ENCODE results near the gene CCL23.
"Not testable (repeated sequence)": the region's sequence is repeated elsewhere in the genome, so short reads cannot be mapped to it uniquely, and the experiment has no call there.

CCL23 gene

DNA sequence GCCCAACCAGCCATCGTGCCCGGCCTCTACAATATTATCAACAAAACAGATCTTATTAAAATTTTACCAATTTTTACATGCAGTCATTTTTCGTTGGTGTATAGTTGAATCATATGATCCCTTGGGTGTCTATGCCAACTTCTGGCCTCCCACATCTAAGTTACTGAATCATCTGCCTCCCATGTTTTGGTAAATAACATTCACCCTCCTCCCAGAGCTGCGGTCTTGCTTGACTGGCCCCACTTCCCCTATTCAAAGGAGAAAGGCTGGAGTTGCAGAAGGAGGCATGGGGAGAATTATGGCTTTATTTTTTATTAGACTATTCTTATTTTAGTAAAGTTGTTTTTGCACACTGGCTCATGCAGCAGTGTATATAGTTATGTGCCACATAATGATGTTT is 18.5 kb upstream of the CCL23 start:
- no peaks in the 10 kb centered on the region for H3K4me1 ChIP-seq (ENCODE audit: control insufficient read depth, insufficient read depth, low read length)
- H3K9me3 ChIP-seq (ENCODE audit: control insufficient read depth, insufficient read depth, low read length), result no peaks in the 10 kb centered on the region
- H3K27ac ChIP-seq (ENCODE audit: low read length), result no peak overlapping the region
- DNase-seq (ENCODE audit: low read depth, low spot score), result no peak
- no peaks in the 10 kb centered on the region for H3K36me3 ChIP-seq (ENCODE audit: control insufficient read depth, insufficient read depth, low read length)
- no CpG with 5 or more reads among the region's 4 CpGs for WGBS (ENCODE audit: insufficient coverage, insufficient read length)
- H3K27me3 ChIP-seq (ENCODE audit: control insufficient read depth, insufficient read depth, low read length), result no peaks in the 10 kb centered on the region
- H3K4me3 ChIP-seq (ENCODE audit: low read length), result no peak overlapping the region

DNA sequence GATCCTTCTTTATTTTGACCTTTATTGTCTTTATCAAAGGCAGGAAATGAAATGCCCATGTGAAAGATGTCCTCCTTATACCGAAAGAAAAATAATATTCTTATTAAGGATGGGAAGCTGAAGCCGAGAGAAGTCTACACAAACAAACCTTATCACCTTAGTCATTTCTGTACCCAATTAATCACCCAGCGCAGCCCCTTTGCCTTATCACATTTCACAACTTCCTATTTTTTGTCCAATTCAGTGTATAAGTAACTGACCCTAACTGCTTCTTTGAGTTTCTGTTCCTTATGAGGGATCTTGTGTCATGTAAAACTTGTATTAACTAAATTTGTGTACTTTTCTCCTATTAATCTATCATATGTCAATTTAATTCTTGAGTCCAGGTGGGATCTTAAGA is 16.4 kb upstream of the CCL23 start:
- DNase-seq (ENCODE audit: low read depth, low spot score), result no peak
- no CpG with 5 or more reads among the region's 3 CpGs for WGBS (ENCODE audit: insufficient coverage, insufficient read length)

DNA sequence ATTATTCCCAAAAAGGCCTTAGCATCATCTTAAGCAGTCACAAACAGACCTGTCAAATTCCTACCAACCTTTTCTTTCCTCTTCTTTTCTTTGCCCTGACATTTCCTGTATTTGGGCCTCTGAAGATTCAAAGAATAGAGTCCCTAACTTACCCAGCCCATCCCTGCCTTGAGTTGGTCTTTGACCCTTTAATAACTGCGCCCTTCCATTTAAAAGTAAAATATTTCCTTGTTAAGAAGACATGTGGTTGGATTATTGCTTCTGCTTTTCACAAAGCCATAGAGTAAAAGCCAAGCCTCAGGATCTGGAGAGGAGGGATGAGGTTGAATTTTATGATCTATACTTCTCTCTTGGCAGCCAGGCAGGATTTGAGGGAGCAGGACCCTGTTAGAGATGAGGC is 13.2 kb upstream of the CCL23 start:
- Histone ChIP-seq H3K36me3 (ENCODE audit: control insufficient read depth, insufficient read depth, low read length) (no peaks in the 10 kb centered on the region), H3K4me3 (ENCODE audit: low read length) (no peak overlapping the region), H3K27me3 (ENCODE audit: control insufficient read depth, insufficient read depth, low read length) (no peaks in the 10 kb centered on the region), H3K4me1 (ENCODE audit: control insufficient read depth, insufficient read depth, low read length) (no peaks in the 10 kb centered on the region), H3K27ac (ENCODE audit: low read length) (no peak overlapping the region), H3K9me3 (ENCODE audit: control insufficient read depth, insufficient read depth, low read length) (no peaks in the 10 kb centered on the region)
- no CpG with 5 or more reads among the region's 1 CpG for WGBS (ENCODE audit: insufficient coverage, insufficient read length)
- no peak for DNase-seq (ENCODE audit: low read depth, low spot score)

More for the DNA sequence above, 16.4 kb upstream of the CCL23 start:
- Histone ChIP-seq H3K4me1 (ENCODE audit: control insufficient read depth, insufficient read depth, low read length) (no peaks in the 10 kb centered on the region), H3K27ac (ENCODE audit: low read length) (no peak overlapping the region), H3K36me3 (ENCODE audit: control insufficient read depth, insufficient read depth, low read length) (no peaks in the 10 kb centered on the region), H3K9me3 (ENCODE audit: control insufficient read depth, insufficient read depth, low read length) (no peaks in the 10 kb centered on the region), H3K4me3 (ENCODE audit: low read length) (no peak overlapping the region), H3K27me3 (ENCODE audit: control insufficient read depth, insufficient read depth, low read length) (no peaks in the 10 kb centered on the region)

DNA sequence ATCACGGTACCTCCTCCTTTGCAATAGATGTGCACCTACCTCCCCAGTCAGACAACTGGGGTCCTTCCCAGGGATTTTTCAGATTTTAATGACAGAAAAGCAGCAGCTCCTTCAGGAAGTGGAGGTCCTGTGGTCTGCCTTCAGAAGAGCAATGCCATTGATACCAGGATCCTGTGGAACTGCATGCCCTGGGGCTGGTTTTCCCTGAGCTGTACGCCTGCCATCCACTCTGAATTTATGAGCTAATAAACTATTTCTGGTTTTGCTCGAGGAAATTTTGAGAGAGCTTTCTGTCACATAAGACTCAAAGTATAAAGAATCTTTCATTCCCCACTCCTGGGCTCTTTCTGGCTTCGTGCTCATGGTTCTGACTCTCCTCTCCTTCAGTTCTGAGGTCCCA is 10.0 kb upstream of the CCL23 start:
- no peak for DNase-seq (ENCODE audit: low read depth, low spot score)
- no CpG with 5 or more reads among the region's 4 CpGs for WGBS (ENCODE audit: insufficient coverage, insufficient read length)
- Histone ChIP-seq H3K27me3 (ENCODE audit: control insufficient read depth, insufficient read depth, low read length) (no peaks in the 10 kb centered on the region), H3K9me3 (ENCODE audit: control insufficient read depth, insufficient read depth, low read length) (no peaks in the 10 kb centered on the region), H3K27ac (ENCODE audit: low read length) (no peak overlapping the region), H3K4me1 (ENCODE audit: control insufficient read depth, insufficient read depth, low read length) (no peaks in the 10 kb centered on the region), H3K4me3 (ENCODE audit: low read length) (no peak overlapping the region), H3K36me3 (ENCODE audit: control insufficient read depth, insufficient read depth, low read length) (no peaks in the 10 kb centered on the region)

DNA sequence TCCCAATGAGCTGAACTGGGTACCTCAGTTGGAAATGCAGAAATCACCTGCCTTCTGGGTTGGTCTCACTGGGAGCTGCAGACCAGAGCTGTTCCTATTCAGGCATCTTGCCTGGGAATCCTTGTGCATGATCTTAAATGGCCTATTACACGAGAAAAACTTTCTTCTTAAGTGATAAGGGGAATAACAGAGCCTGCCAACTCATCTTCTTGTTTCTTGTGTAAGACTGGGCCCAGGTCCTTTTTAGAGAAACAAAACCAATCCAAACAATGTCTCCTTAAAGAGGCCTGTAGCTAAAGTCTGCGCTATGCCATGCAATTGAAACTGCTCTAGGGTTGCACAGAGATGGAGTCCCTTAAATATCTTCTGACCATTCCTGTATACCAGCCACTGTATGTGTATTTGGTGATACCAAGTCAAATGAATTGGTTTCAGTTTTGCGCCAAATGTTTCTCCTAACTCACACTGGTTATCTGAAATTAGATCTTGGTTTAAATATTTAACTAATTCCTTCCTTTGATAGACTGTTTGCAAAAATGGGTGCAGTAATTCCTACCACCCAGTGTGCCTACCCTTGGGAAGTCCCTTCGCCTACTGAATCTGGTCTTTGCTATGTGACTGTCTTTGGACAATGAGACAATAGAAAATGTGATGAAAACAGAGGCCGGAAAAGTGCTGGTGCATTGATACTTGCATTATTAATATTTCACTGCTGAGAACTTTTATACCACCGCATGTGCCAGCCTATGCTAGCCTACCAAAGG is 6.5 kb upstream of the CCL23 start:
- Histone ChIP-seq H3K36me3 (ENCODE audit: control insufficient read depth, insufficient read depth, low read length) (no peaks in the 10 kb centered on the region), H3K27me3 (ENCODE audit: control insufficient read depth, insufficient read depth, low read length) (no peaks in the 10 kb centered on the region), H3K27ac (ENCODE audit: low read length) (no peak overlapping the region), H3K9me3 (ENCODE audit: control insufficient read depth, insufficient read depth, low read length) (no peaks in the 10 kb centered on the region), H3K4me3 (ENCODE audit: low read length) (no peak overlapping the region), H3K4me1 (ENCODE audit: control insufficient read depth, insufficient read depth, low read length) (no peaks in the 10 kb centered on the region)
- no CpG with 5 or more reads among the region's 6 CpGs for WGBS (ENCODE audit: insufficient coverage, insufficient read length)
- no peak for DNase-seq (ENCODE audit: low read depth, low spot score)

DNA sequence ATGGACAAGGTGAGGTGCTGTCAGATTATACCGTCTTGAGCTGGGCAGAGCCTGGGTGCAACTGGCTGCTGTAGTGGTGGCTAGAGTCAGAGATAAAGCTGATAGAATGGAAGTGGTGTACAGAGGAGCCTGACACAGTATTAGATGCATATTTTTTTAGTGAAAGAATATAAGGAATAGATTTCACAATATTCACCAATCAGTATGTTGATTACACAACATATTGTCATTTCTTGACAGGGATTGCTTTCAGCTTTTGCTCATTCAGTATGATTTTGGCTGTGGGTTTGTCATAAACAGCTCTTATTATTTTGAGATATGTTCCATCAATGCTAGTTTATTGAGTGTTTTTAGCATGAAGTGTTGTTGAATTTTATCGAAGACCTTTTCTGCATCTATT is 1.7 kb upstream of the CCL23 start:
- H3K27ac ChIP-seq (ENCODE audit: low read length), result no peak overlapping the region
- no CpG with 5 or more reads among the region's 2 CpGs for WGBS (ENCODE audit: insufficient coverage, insufficient read length)

DNA sequence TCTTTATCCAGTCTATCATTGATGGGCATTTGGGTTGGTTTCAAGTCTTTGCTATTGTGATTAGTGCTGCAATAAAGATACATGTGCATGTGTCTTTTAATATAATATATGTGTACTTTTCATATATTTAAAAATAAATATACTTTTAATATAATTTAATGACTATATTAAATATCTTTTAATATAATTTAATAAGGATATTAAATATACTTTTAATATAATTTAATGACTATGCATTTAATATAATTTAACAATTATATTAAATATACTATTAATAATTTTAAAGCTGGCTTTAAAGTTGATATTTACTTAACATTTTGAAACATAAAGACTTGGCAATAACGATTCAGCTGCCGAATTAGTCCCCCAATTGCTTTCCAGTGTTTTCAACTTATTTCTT is 1.2 kb downstream of the CCL23 start:
- Histone ChIP-seq H3K4me1 (ENCODE audit: control insufficient read depth, insufficient read depth, low read length) (no peaks in the 10 kb centered on the region), H3K4me3 (ENCODE audit: low read length) (no peak overlapping the region), H3K27me3 (ENCODE audit: control insufficient read depth, insufficient read depth, low read length) (no peaks in the 10 kb centered on the region), H3K27ac (ENCODE audit: low read length) (no peak overlapping the region), H3K36me3 (ENCODE audit: control insufficient read depth, insufficient read depth, low read length) (no peaks in the 10 kb centered on the region), H3K9me3 (ENCODE audit: control insufficient read depth, insufficient read depth, low read length) (no peaks in the 10 kb centered on the region)
- no CpG with 5 or more reads among the region's 2 CpGs for WGBS (ENCODE audit: insufficient coverage, insufficient read length)
- no peak for DNase-seq (ENCODE audit: low read depth, low spot score)

More for the DNA sequence above, 1.7 kb upstream of the CCL23 start:
- H3K4me3 ChIP-seq (ENCODE audit: low read length), result no peak overlapping the region
- no peaks in the 10 kb centered on the region for H3K36me3 ChIP-seq (ENCODE audit: control insufficient read depth, insufficient read depth, low read length)
- no peaks in the 10 kb centered on the region for H3K27me3 ChIP-seq (ENCODE audit: control insufficient read depth, insufficient read depth, low read length)
- DNase-seq (ENCODE audit: low read depth, low spot score), result no peak
- no peaks in the 10 kb centered on the region for H3K4me1 ChIP-seq (ENCODE audit: control insufficient read depth, insufficient read depth, low read length)
- no peaks in the 10 kb centered on the region for H3K9me3 ChIP-seq (ENCODE audit: control insufficient read depth, insufficient read depth, low read length)

DNA sequence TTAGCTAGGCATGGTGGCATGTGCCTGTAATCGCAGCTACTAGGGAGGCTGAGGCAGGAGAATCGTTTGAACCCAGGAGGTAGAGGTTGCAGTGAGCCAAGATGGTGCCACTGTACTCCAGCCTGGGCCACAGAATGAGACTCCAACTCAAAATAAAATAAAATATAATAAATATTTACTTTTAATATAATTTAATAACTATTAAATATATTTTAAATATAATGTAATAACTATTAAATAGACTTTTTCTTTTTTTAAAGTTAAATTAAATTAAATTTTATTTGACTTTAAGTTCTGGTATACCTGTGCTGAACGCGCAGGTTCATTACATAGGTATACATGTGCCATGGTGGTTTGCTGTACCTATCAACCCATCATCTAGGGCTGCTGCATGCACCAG is 1.9 kb downstream of the CCL23 start:
- H3K27me3 ChIP-seq (ENCODE audit: control insufficient read depth, insufficient read depth, low read length); H3K9me3 ChIP-seq (ENCODE audit: control insufficient read depth, insufficient read depth, low read length); H3K4me1 ChIP-seq (ENCODE audit: control insufficient read depth, insufficient read depth, low read length); DNase-seq (ENCODE audit: low read depth, low spot score); H3K27ac ChIP-seq (ENCODE audit: low read length); H3K36me3 ChIP-seq (ENCODE audit: control insufficient read depth, insufficient read depth, low read length); H3K4me3 ChIP-seq (ENCODE audit: low read length): not testable (repeated sequence)
- WGBS (ENCODE audit: insufficient coverage, insufficient read length), result no CpG with 5 or more reads among the region's 4 CpGs

DNA sequence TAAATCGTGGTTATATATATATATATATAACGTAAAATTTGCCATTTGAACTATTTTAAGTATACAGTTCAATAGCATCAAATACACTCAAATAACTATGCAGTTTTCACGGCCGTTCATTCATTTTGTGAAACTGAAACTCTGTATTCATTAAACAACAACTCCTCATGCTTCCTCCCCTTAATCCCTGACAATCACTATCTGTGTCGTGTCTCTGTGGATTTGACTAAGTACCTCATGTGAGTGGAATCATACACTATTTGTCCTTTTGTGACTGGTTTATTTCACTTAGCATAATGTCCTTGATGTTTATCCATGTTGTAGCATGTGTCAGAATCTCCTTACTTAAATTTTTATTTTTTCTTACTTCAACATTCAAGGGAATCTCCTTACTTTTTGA is 2.8 kb downstream of the CCL23 start:
- H3K4me3 ChIP-seq (ENCODE audit: low read length), result no peak overlapping the region
- DNase-seq (ENCODE audit: low read depth, low spot score), result no peak
- H3K4me1 ChIP-seq (ENCODE audit: control insufficient read depth, insufficient read depth, low read length), result no peaks in the 10 kb centered on the region
- no CpG with 5 or more reads among the region's 5 CpGs for WGBS (ENCODE audit: insufficient coverage, insufficient read length)
- H3K9me3 ChIP-seq (ENCODE audit: control insufficient read depth, insufficient read depth, low read length), result no peaks in the 10 kb centered on the region
- no peaks in the 10 kb centered on the region for H3K36me3 ChIP-seq (ENCODE audit: control insufficient read depth, insufficient read depth, low read length)
- no peaks in the 10 kb centered on the region for H3K27me3 ChIP-seq (ENCODE audit: control insufficient read depth, insufficient read depth, low read length)
- H3K27ac ChIP-seq (ENCODE audit: low read length), result no peak overlapping the region

DNA sequence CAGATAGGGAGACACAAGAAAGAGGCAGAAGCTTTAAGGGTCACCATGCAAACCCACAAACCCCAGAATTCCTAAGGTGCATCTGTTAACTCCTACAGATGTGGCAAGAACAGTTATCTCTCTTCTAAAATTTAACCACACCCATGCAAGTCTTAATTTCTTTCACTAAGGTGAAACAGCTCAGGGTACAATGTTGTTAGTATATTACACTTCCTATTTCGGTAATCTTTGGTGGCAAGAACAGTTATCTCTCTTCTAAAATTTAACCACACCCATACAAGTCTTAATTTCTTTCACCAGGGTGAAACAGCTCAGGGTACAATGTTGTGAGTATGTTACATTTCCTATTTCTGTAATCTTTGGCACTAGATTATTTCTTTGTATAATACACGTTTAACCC is 6.6 kb downstream of the CCL23 start:
- DNase-seq (ENCODE audit: low read depth, low spot score), result no peak
- H3K27me3 ChIP-seq (ENCODE audit: control insufficient read depth, insufficient read depth, low read length), result no peaks in the 10 kb centered on the region
- no CpG with 5 or more reads among the region's 2 CpGs for WGBS (ENCODE audit: insufficient coverage, insufficient read length)
- H3K4me3 ChIP-seq (ENCODE audit: low read length), result no peak overlapping the region
- H3K36me3 ChIP-seq (ENCODE audit: control insufficient read depth, insufficient read depth, low read length), result no peaks in the 10 kb centered on the region
- H3K4me1 ChIP-seq (ENCODE audit: control insufficient read depth, insufficient read depth, low read length), result no peaks in the 10 kb centered on the region
- H3K27ac ChIP-seq (ENCODE audit: low read length), result no peak overlapping the region
- H3K9me3 ChIP-seq (ENCODE audit: control insufficient read depth, insufficient read depth, low read length), result peaks cover 2% of the 10 kb centered on the region; the same call in 1 of the 2 replicates

DNA sequence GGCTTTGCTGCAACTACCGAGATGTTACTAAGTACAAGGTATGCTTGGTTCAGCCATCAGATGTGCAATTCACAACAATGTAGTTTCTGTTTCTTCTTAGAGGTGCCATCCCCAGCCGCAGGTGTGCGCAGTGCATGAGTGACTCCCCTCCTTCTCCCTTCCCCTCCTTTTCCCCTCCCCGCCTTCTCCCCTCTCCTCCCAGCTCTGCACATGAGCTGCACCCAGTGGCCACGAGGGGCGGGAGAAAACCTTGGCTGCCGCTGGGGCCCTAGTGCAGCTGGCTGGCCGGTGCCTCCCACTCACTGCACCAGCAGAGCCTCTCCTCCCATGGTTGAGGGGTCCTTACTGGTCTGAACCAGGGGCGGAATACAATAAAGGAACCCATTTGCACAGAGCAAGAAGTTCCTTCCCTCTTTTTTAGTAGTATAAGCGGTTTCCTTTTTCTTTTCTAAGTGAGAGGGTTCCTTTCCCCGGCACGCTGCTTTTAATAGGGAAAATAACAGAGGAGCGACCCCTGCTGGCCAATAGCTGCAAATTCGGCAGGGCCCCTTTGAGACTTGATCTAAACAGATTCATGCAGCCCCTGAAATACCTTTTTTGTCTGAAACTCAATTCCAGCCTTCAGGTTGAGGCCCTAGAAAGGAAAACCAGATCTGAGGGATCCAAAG is 8.6 kb downstream of the CCL23 start:
- no peak overlapping the region for H3K27ac ChIP-seq (ENCODE audit: low read length)
- H3K36me3 ChIP-seq (ENCODE audit: control insufficient read depth, insufficient read depth, low read length), result no peaks in the 10 kb centered on the region
- H3K9me3 ChIP-seq (ENCODE audit: control insufficient read depth, insufficient read depth, low read length), result peaks cover 2% of the 10 kb centered on the region; the same call in 1 of the 2 replicates
- H3K4me3 ChIP-seq (ENCODE audit: low read length), result no peak overlapping the region
- DNase-seq (ENCODE audit: low read depth, low spot score), result peak; percentile 7
- no peaks in the 10 kb centered on the region for H3K27me3 ChIP-seq (ENCODE audit: control insufficient read depth, insufficient read depth, low read length)
- WGBS (ENCODE audit: insufficient coverage, insufficient read length), result no CpG with 5 or more reads among the region's 14 CpGs
- H3K4me1 ChIP-seq (ENCODE audit: control insufficient read depth, insufficient read depth, low read length), result no peaks in the 10 kb centered on the region

Data from iPS DF 6.9 (cell line).